ENCODE measurements around the gene TMPRSS3.

The TMPRSS3 gene

GRCh38 chr21:42395905-42396651 lies at the start of gene TMPRSS3:
TSS of gene TMPRSS3 (minus strand) at chr21:42396052. CDS start at chr21:42395417, 635 bp downstream.
- H3K4me3 ChIP-seq (ENCODE audit: low read length) = no peak within 1 kb of the TSS
- no peak for DNase-seq (ENCODE audit: low read depth)
- no peak for TF ChIP-seq CTCF (conservative IDR thresholded peaks at IDR 0.05; ENCODE audit: low read length)

GRCh38 chr21:42445311-42445710 lies 49.5 kb upstream of the TMPRSS3 start:
- no peak for DNase-seq (ENCODE audit: low read depth)
- no peak for TF ChIP-seq CTCF (conservative IDR thresholded peaks at IDR 0.05; ENCODE audit: low read length)
- H3K4me3 ChIP-seq (ENCODE audit: low read length) = no peak overlapping the region

GRCh38 chr21:42444745-42445059 lies 48.9 kb upstream of the TMPRSS3 start:
- no peak for DNase-seq (ENCODE audit: low read depth)
- no peak overlapping the region for H3K4me3 ChIP-seq (ENCODE audit: low read length)
- no peak for TF ChIP-seq CTCF (conservative IDR thresholded peaks at IDR 0.05; ENCODE audit: low read length)

GRCh38 chr21:42443876-42444744 lies 48.3 kb upstream of the TMPRSS3 start:
- DNase-seq (ENCODE audit: low read depth) = no peak
- no peak overlapping the region for H3K4me3 ChIP-seq (ENCODE audit: low read length)
- TF ChIP-seq CTCF (conservative IDR thresholded peaks at IDR 0.05; ENCODE audit: low read length) = no peak

GRCh38 chr21:42443181-42443785 lies 47.4 kb upstream of the TMPRSS3 start:
- no peak for TF ChIP-seq CTCF (conservative IDR thresholded peaks at IDR 0.05; ENCODE audit: low read length)

GRCh38 chr21:42441963-42442362 lies 46.1 kb upstream of the TMPRSS3 start:
- H3K4me3 ChIP-seq (ENCODE audit: low read length) = no peak overlapping the region
- DNase-seq (ENCODE audit: low read depth) = no peak
- no peak for TF ChIP-seq CTCF (conservative IDR thresholded peaks at IDR 0.05; ENCODE audit: low read length)

More at GRCh38 chr21:42443181-42443785, 47.4 kb upstream of the TMPRSS3 start:
- no peak overlapping the region for H3K4me3 ChIP-seq (ENCODE audit: low read length)
- DNase-seq (ENCODE audit: low read depth) = no peak

All from AG10803 (cell line).